RPMI7951 (cell line): ENCODE results near the gene CSN3. TPM values are rescaled to one million over a fixed set of nuclear protein-coding genes. Genes with fewer than 3 reads are reported as not detected.

Source experiments
- DNase-seq: peaks from one replicate; pipeline ENCODE4 v3.0.0-alpha.2; 2012; ENCODE audit warnings: low read depth
- total RNA-seq: library from RNA; depleted of rRNA; stranded (reverse); fragments of >200 nt; shearing (Covaris generic); gene quantifications from 2 replicates; pipeline ENCODE4 v1.2.3, GENCODE V29; 2014; rRNA removed

CSN3 gene
- total RNA-seq, 1 experiment from 2014 or later, result not detected

GRCh38 chr4:70291341-70291740 lies 48.9 kb downstream of the CSN3 start:
- DNase-seq, result no peak

GRCh38 chr4:70297576-70297975 lies 55.2 kb downstream of the CSN3 start:
- no peak for DNase-seq

DNA sequence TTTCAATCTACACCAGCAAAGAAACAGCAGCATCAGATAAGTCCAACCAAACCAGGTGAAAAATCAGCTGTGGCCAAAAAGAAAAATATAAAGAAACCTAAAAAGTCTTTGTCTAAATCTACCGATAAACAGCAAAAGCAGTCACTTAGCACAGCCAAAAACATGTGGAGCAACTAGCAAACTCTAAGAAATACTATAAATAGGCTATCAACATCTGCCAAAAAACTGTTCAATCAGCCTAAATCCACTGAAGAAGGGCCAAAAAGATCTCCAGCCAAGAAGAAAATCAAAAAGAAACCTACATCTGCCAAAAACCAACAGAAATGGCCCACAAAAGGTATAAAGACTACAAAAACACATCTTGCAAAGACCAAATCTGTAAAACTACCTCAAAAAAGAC lies 55.7 kb downstream of the CSN3 start:
- DNase-seq, result no peak

GRCh38 chr4:70299643-70300042 lies 57.2 kb downstream of the CSN3 start:
- DNase-seq, result no peak

DNA sequence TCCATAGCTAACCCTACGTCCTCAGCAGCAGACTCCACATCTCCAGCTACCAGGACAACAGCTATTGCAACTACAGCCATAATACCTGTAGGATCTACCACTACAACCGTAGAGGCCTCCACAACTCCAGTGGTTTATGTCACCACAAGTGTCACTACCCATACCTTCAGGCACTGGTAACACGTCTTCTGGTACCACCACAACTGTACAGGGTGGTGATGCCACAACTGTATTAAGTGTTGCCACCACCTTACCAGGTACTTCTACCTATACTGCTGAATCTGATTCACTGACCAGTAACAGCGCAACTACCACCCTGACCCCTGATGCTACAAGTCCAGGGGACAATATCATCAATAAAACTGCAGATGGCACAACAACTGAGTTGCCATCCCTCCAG lies 57.8 kb downstream of the CSN3 start:
- DNase-seq, result no peak

Other genes with a start within 250 kb of the CSN3 start
- gene STATH, start 246.6 kb upstream of the CSN3 start, total RNA-seq, result not detected in 2 replicates
- 0.98 TPM in 1 of 2 replicates, not detected in the other for gene HTN3, start 214.1 kb upstream of the CSN3 start, total RNA-seq
- gene HTN1, start 192.2 kb upstream of the CSN3 start, total RNA-seq, result not detected in 2 replicates
- not detected in 2 replicates for gene PRR27, start 88.4 kb upstream of the CSN3 start, total RNA-seq
- gene ODAM, start 46.9 kb upstream of the CSN3 start, total RNA-seq, result not detected in 2 replicates
- gene FDCSP, start 16.5 kb upstream of the CSN3 start, total RNA-seq, result not detected in 2 replicates
- not detected in 2 replicates for gene CABS1, start 92.4 kb downstream of the CSN3 start, total RNA-seq
- not detected in 2 replicates for gene SMR3A, start 118.2 kb downstream of the CSN3 start, total RNA-seq
- gene SMR3B, start 140.5 kb downstream of the CSN3 start, total RNA-seq, result not detected in 2 replicates
- not detected in 2 replicates for gene OPRPN, start 155.3 kb downstream of the CSN3 start, total RNA-seq
- gene MUC7, start 229.6 kb downstream of the CSN3 start, total RNA-seq, result not detected in 2 replicates